Measurements from ENCODE around the gene CACNA1C. TPM values are rescaled to one million over a fixed set of nuclear protein-coding genes. Genes with fewer than 3 reads are reported as not detected.

The CACNA1C gene
- total and polyA plus RNA-seq, 4 donors = 14.8 to 22.2 (median 18.3) TPM

DNA sequence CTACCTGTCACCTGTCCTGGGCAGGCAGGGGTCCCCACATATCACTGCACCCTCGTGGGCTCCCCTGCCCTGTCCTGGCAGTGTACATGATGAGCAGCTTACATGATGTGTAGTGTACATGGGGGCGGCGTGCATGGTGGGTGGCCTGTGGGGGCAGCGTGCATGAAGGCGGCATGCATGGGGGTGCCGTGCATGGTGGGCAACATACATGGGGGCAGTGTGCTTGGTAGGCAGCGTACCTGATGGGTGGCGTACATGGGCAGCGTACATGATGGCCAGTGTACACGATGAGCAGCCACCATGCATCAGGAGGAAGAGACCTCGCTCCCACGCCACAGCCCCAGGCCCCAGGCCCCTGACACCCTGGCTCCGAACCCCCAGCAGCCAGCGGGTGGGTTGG lies 266.3 kb downstream of the CACNA1C start:
- Histone ChIP-seq H3K36me3 (ENCODE audit: control insufficient read depth, insufficient read depth, low read length) (peaks cover 4% of the 10 kb centered on the region), H3K4me1 (ENCODE audit: control insufficient read depth, insufficient read depth, low read length) (peaks cover 12% of the 10 kb centered on the region), H3K27me3 (ENCODE audit: control insufficient read depth, insufficient read depth, low read length) (no peaks in the 10 kb centered on the region), H3K27ac (ENCODE audit: low read depth, low read length) (no peak overlapping the region), H3K4me3 (ENCODE audit: low read depth, low read length) (no peak overlapping the region), H3K9me3 (ENCODE audit: control insufficient read depth, insufficient read depth, low read length) (no peaks in the 10 kb centered on the region)
- WGBS (ENCODE audit: insufficient coverage) = 95% methylated on average over 13 of the region's 14 CpGs
- no peak for DNase-seq (ENCODE audit: low read depth in 4 of 6, low spot score in 6 of 6)

DNA sequence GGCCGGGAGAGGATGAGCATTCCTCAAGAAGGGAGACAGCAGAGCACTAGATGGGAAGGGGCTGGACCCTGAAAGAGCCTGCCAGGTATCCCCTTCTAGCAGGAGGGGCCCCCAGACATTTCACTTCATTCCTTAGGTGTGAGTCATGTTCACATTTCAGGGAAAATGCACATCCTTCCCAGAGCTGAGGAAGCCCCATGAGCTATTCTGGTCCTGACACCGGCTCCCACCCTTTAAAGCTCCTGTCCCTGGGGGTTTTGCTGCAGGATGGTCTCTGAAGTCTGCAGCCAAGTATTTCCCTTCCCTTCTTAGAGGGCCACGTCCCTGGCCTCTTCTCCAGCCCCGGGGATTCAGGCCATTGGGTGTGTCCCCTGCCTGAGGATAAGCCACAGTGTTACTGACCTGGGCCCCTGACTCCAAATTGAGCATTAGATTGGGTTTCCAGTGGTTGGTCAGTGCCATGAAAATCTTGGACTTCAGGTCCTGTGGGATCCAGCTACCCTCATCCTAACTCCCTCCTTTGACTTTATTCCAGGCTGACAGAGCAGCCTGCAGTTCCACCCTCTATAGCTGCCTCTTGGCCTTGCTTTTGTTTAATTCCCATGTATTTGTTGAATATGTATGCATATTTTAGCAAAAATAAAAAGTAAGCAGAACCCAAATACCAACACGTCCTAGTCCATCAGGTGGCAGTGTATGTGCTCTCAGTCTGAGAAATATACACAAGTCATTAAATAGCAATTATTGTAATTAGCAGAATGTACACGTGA lies 267.1 kb downstream of the CACNA1C start:
- H3K27me3 ChIP-seq (ENCODE audit: control insufficient read depth, insufficient read depth, low read length) = no peaks in the 10 kb centered on the region
- no peak overlapping the region for H3K4me3 ChIP-seq (ENCODE audit: low read depth, low read length)
- 76% methylated on average over 2 of the region's 6 CpGs for WGBS (ENCODE audit: insufficient coverage)
- peaks cover 4% of the 10 kb centered on the region for H3K36me3 ChIP-seq (ENCODE audit: control insufficient read depth, insufficient read depth, low read length)
- H3K27ac ChIP-seq (ENCODE audit: low read depth, low read length) = no peak overlapping the region
- no peak for DNase-seq (ENCODE audit: low read depth in 4 of 6, low spot score in 6 of 6)
- peaks cover 20% of the 10 kb centered on the region for H3K4me1 ChIP-seq (ENCODE audit: control insufficient read depth, insufficient read depth, low read length)
- H3K9me3 ChIP-seq (ENCODE audit: control insufficient read depth, insufficient read depth, low read length) = no peaks in the 10 kb centered on the region

DNA sequence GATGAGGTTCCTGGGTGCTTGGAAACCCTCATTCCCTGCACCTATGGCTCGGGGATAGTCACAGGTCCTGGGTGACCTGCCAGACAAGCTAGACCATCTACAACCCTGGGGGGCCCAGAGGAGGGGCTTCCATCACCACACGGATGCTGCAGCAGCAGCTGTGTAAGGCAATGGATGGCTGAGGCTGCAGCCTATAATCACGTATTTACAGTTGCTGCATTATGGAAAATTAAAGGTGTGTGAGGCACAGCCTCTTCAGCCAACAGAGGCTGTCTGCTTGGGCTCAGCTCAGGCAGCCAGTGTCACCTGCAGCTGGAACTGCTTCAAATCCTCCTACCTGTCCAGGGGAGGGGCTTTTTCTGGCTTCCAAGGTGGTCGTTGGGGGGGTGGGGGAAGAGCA lies 268.1 kb downstream of the CACNA1C start:
- H3K4me1 ChIP-seq (ENCODE audit: control insufficient read depth, insufficient read depth, low read length) = peaks cover 22% of the 10 kb centered on the region
- H3K27me3 ChIP-seq (ENCODE audit: control insufficient read depth, insufficient read depth, low read length) = no peaks in the 10 kb centered on the region
- H3K36me3 ChIP-seq (ENCODE audit: control insufficient read depth, insufficient read depth, low read length) = peaks cover 4% of the 10 kb centered on the region
- peak in 1 of 6 donors; percentile 54 for DNase-seq (ENCODE audit: low read depth in 4 of 6, low spot score in 6 of 6)
- H3K9me3 ChIP-seq (ENCODE audit: control insufficient read depth, insufficient read depth, low read length) = no peaks in the 10 kb centered on the region
- H3K27ac ChIP-seq (ENCODE audit: low read depth, low read length) = no peak overlapping the region
- WGBS (ENCODE audit: insufficient coverage) = 82% methylated on average over 3 of the region's 4 CpGs
- no peak overlapping the region for H3K4me3 ChIP-seq (ENCODE audit: low read depth, low read length)

- Histone ChIP-seq H3K4me3 (ENCODE audit: low read depth, low read length) (no peak overlapping the region), H3K36me3 (ENCODE audit: control insufficient read depth, insufficient read depth, low read length) (peaks cover 4% of the 10 kb centered on the region), H3K9me3 (ENCODE audit: control insufficient read depth, insufficient read depth, low read length) (no peaks in the 10 kb centered on the region), H3K27ac (ENCODE audit: low read depth, low read length) (no peak overlapping the region), H3K4me1 (ENCODE audit: control insufficient read depth, insufficient read depth, low read length) (peaks cover 20% of the 10 kb centered on the region), H3K27me3 (ENCODE audit: control insufficient read depth, insufficient read depth, low read length) (no peaks in the 10 kb centered on the region)
- no peak for DNase-seq (ENCODE audit: low read depth in 4 of 6, low spot score in 6 of 6)
- 86% methylated on average over 13 of the region's 14 CpGs for WGBS (ENCODE audit: insufficient coverage)
These were observed 269.9 kb downstream of the CACNA1C start for GRCh38 chr12:2322554-2323120.

DNA sequence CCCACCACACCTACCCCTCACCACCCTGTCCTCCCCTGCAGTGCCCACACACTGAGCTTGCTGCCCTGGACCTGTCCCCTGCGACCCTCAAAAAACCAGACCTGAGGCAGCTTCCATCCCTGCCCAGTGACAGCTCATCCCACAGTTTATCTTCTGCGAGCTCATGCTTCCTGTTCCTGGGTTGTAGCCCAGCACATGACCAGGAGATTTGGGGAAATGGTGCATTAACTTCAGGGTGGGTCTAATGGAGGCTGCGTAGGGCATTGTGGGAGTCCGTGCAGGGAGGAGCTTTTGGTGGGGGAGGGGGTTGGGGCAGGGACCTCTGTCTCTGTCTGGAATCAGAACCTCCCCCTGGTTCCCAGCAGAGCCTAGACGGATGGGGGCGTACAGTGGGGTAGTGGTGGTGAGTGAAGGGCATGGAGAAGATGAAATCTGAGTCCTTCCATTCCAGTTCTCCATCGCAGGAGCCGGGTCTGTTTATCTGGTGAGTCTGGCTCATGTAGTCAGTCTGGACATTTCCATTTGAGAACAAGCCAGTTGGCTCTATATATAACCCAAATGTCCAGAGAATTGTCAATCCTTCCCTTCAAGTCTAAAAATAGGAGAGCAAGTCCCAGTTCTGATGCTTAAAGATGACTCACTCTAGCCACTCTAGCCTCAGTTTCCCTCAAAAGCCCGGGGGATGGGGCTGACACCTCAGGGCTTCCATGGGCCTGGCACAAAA lies 270.9 kb downstream of the CACNA1C start:
- no peak overlapping the region for H3K4me3 ChIP-seq (ENCODE audit: low read depth, low read length)
- H3K9me3 ChIP-seq (ENCODE audit: control insufficient read depth, insufficient read depth, low read length) = no peaks in the 10 kb centered on the region
- no peak for DNase-seq (ENCODE audit: low read depth in 4 of 6, low spot score in 6 of 6)
- peaks cover 17% of the 10 kb centered on the region for H3K4me1 ChIP-seq (ENCODE audit: control insufficient read depth, insufficient read depth, low read length)
- no peak overlapping the region for H3K27ac ChIP-seq (ENCODE audit: low read depth, low read length)
- H3K36me3 ChIP-seq (ENCODE audit: control insufficient read depth, insufficient read depth, low read length) = peaks cover 4% of the 10 kb centered on the region
- 100% methylated on average over 2 of the region's 9 CpGs for WGBS (ENCODE audit: insufficient coverage)
- no peaks in the 10 kb centered on the region for H3K27me3 ChIP-seq (ENCODE audit: control insufficient read depth, insufficient read depth, low read length)

DNA sequence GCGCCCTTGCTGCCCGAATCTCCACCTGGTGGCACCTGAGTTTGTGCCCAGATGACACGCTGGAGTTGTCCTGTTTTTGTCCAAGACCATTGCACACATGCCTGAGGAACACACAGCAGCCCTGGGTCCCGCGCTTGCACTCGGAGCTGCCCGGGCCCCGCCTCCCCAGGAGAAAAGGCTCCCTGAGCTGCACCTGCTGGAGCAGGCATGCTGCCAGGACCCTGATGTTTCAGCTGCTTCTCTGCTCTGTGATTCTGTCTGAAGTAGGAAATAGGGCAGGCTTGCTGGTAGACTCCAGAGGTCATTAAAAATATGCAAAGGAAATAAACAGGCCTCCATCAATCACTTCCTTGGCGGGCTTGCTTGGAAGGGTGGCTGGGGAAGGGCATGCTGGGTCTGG lies 271.6 kb downstream of the CACNA1C start:
- no peak overlapping the region for H3K27ac ChIP-seq (ENCODE audit: low read depth, low read length)
- DNase-seq (ENCODE audit: low read depth in 4 of 6, low spot score in 6 of 6) = peak in 4 of 6 donors; percentile 24 to 75 (median 44)

GRCh38 chr12:2325519-2325918 lies 272.7 kb downstream of the CACNA1C start:
- Histone ChIP-seq H3K27ac (ENCODE audit: low read depth, low read length) (no peak overlapping the region), H3K9me3 (ENCODE audit: control insufficient read depth, insufficient read depth, low read length) (no peaks in the 10 kb centered on the region), H3K36me3 (ENCODE audit: control insufficient read depth, insufficient read depth, low read length) (no peaks in the 10 kb centered on the region), H3K4me1 (ENCODE audit: control insufficient read depth, insufficient read depth, low read length) (peaks cover 17% of the 10 kb centered on the region), H3K4me3 (ENCODE audit: low read depth, low read length) (no peak overlapping the region), H3K27me3 (ENCODE audit: control insufficient read depth, insufficient read depth, low read length) (no peaks in the 10 kb centered on the region)
- no peak for DNase-seq (ENCODE audit: low read depth in 4 of 6, low spot score in 6 of 6)
- WGBS (ENCODE audit: insufficient coverage) = 77% methylated on average over 3 of the region's 8 CpGs

More for the DNA sequence above, 271.6 kb downstream of the CACNA1C start:
- no peaks in the 10 kb centered on the region for H3K9me3 ChIP-seq (ENCODE audit: control insufficient read depth, insufficient read depth, low read length)
- peaks cover under 1% of the 10 kb centered on the region for H3K36me3 ChIP-seq (ENCODE audit: control insufficient read depth, insufficient read depth, low read length)
- no peaks in the 10 kb centered on the region for H3K27me3 ChIP-seq (ENCODE audit: control insufficient read depth, insufficient read depth, low read length)
- H3K4me1 ChIP-seq (ENCODE audit: control insufficient read depth, insufficient read depth, low read length) = peaks cover 17% of the 10 kb centered on the region
- WGBS (ENCODE audit: insufficient coverage) = 27% methylated on average over 9 of the region's 9 CpGs
- no peak overlapping the region for H3K4me3 ChIP-seq (ENCODE audit: low read depth, low read length)

DNA sequence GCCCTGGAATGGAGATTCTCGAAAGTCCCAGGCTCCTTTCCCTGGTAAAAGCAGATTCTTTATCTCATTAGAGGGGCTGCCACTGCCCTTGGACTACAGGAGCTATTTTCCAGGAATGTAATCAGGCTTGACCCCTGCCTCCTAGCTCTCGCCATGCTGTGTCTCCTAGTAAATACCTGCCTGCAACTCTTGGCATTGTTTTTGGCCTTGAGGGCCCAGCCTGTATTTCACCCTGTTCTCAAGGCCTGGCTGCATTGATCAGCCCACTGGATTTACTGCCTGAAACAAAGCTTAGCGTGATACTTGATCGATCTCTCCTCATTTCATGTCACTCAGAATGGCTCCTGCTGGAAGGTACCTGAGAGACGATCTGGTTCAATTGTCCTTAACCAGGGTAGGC lies 273.7 kb downstream of the CACNA1C start:
- no peaks in the 10 kb centered on the region for H3K27me3 ChIP-seq (ENCODE audit: control insufficient read depth, insufficient read depth, low read length)
- peaks cover 17% of the 10 kb centered on the region for H3K4me1 ChIP-seq (ENCODE audit: control insufficient read depth, insufficient read depth, low read length)
- no peaks in the 10 kb centered on the region for H3K36me3 ChIP-seq (ENCODE audit: control insufficient read depth, insufficient read depth, low read length)
- no peaks in the 10 kb centered on the region for H3K9me3 ChIP-seq (ENCODE audit: control insufficient read depth, insufficient read depth, low read length)
- DNase-seq (ENCODE audit: low read depth in 4 of 6, low spot score in 6 of 6) = no peak
- no peak overlapping the region for H3K27ac ChIP-seq (ENCODE audit: low read depth, low read length)
- H3K4me3 ChIP-seq (ENCODE audit: low read depth, low read length) = no peak overlapping the region
- 92% methylated on average over 5 of the region's 5 CpGs for WGBS (ENCODE audit: insufficient coverage)

- DNase-seq (ENCODE audit: low read depth in 4 of 6, low spot score in 6 of 6) = no peak
- Histone ChIP-seq H3K27ac (ENCODE audit: low read depth, low read length) (no peak overlapping the region), H3K27me3 (ENCODE audit: control insufficient read depth, insufficient read depth, low read length) (no peaks in the 10 kb centered on the region), H3K4me3 (ENCODE audit: low read depth, low read length) (no peak overlapping the region), H3K9me3 (ENCODE audit: control insufficient read depth, insufficient read depth, low read length) (no peaks in the 10 kb centered on the region), H3K36me3 (ENCODE audit: control insufficient read depth, insufficient read depth, low read length) (no peaks in the 10 kb centered on the region), H3K4me1 (ENCODE audit: control insufficient read depth, insufficient read depth, low read length) (peaks cover 23% of the 10 kb centered on the region)
- 83% methylated on average over 1 of the region's 3 CpGs for WGBS (ENCODE audit: insufficient coverage)
These were observed 275.9 kb downstream of the CACNA1C start for GRCh38 chr12:2328661-2329060.
